GM13976 (cell line): Measurements from ENCODE around the gene COL16A1.

Experiments used
- DNase-seq: peaks from one replicate; pipeline ENCODE4 v3.0.0; 2012; ENCODE audit warnings: low spot score
- CTCF ChIP-seq: IDR thresholded peaks from 2 replicates; pipeline ENCODE4 v1.5.1; 2012; ENCODE audit warnings: borderline replicate concordance, mild to moderate bottlenecking; ENCODE audit not compliant: insufficient read depth; ENCODE audit errors: extremely low read depth, missing control alignments, control extremely low read depth
- in situ Hi-C: fragments of 300-500 bp; cut with MboI; formaldehyde crosslinking; loops from one replicate; pipeline ENCODE4 v1.12.0; 2022; ENCODE audit warnings: low sequenced_read_pairs, mixed read lengths, inconsistent platforms; ENCODE audit not compliant: unreplicated experiment

COL16A1 gene

GRCh38 chr1:31694964-31695313 is 8.9 kb downstream of the COL16A1 start:
- TF ChIP-seq CTCF, result no peak
- in situ Hi-C loops, result no loop called here
- no peak for DNase-seq

GRCh38 chr1:31694069-31694963 is 9.5 kb downstream of the COL16A1 start:
- no peak for DNase-seq
- in situ Hi-C loops, result no loop called here

GRCh38 chr1:31693231-31693630 is 10.6 kb downstream of the COL16A1 start:
- TF ChIP-seq CTCF, result no peak
- in situ Hi-C loops, result no loop called here
- DNase-seq, result no peak

More at GRCh38 chr1:31694069-31694963, 9.5 kb downstream of the COL16A1 start:
- no peak for TF ChIP-seq CTCF

- DNase-seq, result no peak
- TF ChIP-seq CTCF, result no peak
Observed at GRCh38 chr1:31691951-31692350, 11.9 kb downstream of the COL16A1 start.

GRCh38 chr1:31691446-31691845 is 12.4 kb downstream of the COL16A1 start:
- in situ Hi-C loops, result no loop called here

More at GRCh38 chr1:31691951-31692350, 11.9 kb downstream of the COL16A1 start:
- in situ Hi-C loops, result no loop called here

GRCh38 chr1:31690921-31691320 is 12.9 kb downstream of the COL16A1 start:
- DNase-seq, result no peak
- in situ Hi-C loops, result no loop called here
- no peak for TF ChIP-seq CTCF

More at GRCh38 chr1:31691446-31691845, 12.4 kb downstream of the COL16A1 start:
- DNase-seq, result no peak
- no peak for TF ChIP-seq CTCF
